Measurements from ENCODE around the gene ITCH. TPM values are rescaled to one million over a fixed set of nuclear protein-coding genes. Genes with fewer than 3 reads are reported as not detected.
"Not testable (repeated sequence)": the region's sequence is repeated elsewhere in the genome, so short reads cannot be mapped to it uniquely, and the experiment has no call there.

Gene ITCH
- total RNA-seq, 2 experiments from 2014 or later: 52.1 to 59.9 TPM

- Mint-ChIP-seq H3K36me3 (ENCODE audit: low read depth) (no peaks in the 10 kb centered on the region), H3K9me3 (ENCODE audit: insufficient read depth) (no peaks in the 10 kb centered on the region), H3K4me3 (no peak overlapping the region), H3K27ac (no peak overlapping the region), H3K27me3 (ENCODE audit: low read depth) (no peaks in the 10 kb centered on the region), H3K4me1 (ENCODE audit: low read depth) (no peaks in the 10 kb centered on the region)
- no peak for ATAC-seq
- ChIA-PET CTCF (no interaction called here), POLR2A (no interaction called here)
- no peak for DNase-seq
Measured at GRCh38 chr20:34331838-34332237, 31.2 kb upstream of the ITCH start.

- Mint-ChIP-seq H3K27ac (no peak overlapping the region), H3K4me1 (ENCODE audit: low read depth) (no peaks in the 10 kb centered on the region)
- CTCF ChIA-PET: interaction anchor here (4.1 kb wide), 1 partner anchor 19 kb away, joined by 21 read pairs; no protein-coding TSS in a partner anchor
Measured at GRCh38 chr20:34332262-34332920, 30.7 kb upstream of the ITCH start.

GRCh38 chr20:34333786-34334185, 29.3 kb upstream of the ITCH start:
- DNase-seq (no peak), ATAC-seq (no peak)
- no peaks in the 10 kb centered on the region for H3K36me3 Mint-ChIP-seq (ENCODE audit: low read depth)
- no peaks in the 10 kb centered on the region for H3K27me3 Mint-ChIP-seq (ENCODE audit: low read depth)
- CTCF ChIA-PET: interaction anchor here (4.1 kb wide), 1 partner anchor 21 kb away, joined by 21 read pairs; no protein-coding TSS in a partner anchor
- H3K9me3 Mint-ChIP-seq (ENCODE audit: insufficient read depth): no peaks in the 10 kb centered on the region
- H3K4me1 Mint-ChIP-seq (ENCODE audit: low read depth): peaks cover 3% of the 10 kb centered on the region
- H3K27ac Mint-ChIP-seq: no peak overlapping the region
- POLR2A ChIA-PET: no interaction called here
- no peak overlapping the region for H3K4me3 Mint-ChIP-seq

More at GRCh38 chr20:34332262-34332920, 30.7 kb upstream of the ITCH start:
- Mint-ChIP-seq H3K27me3 (ENCODE audit: low read depth) (no peaks in the 10 kb centered on the region), H3K9me3 (ENCODE audit: insufficient read depth) (no peaks in the 10 kb centered on the region), H3K36me3 (ENCODE audit: low read depth) (no peaks in the 10 kb centered on the region), H3K4me3 (no peak overlapping the region)
- no peak for DNase-seq
- POLR2A ChIA-PET: interaction anchor here (0.6 kb wide), 1 partner anchor 183 kb away, joined by 5 read pairs; no protein-coding TSS in a partner anchor
- ATAC-seq: no peak

- no peak for ATAC-seq
- H3K9me3 Mint-ChIP-seq (ENCODE audit: insufficient read depth): no peaks in the 10 kb centered on the region
- CTCF ChIA-PET: interaction anchor here (4.1 kb wide), 1 partner anchor 22 kb away, joined by 21 read pairs; no protein-coding TSS in a partner anchor
Measured at GRCh38 chr20:34334654-34335407, 28.2 kb upstream of the ITCH start.

GRCh38 chr20:34337544-34337943, 25.5 kb upstream of the ITCH start:
- H3K9me3 Mint-ChIP-seq (ENCODE audit: insufficient read depth): no peaks in the 10 kb centered on the region
- no peaks in the 10 kb centered on the region for H3K36me3 Mint-ChIP-seq (ENCODE audit: low read depth)
- H3K4me3 Mint-ChIP-seq: no peak overlapping the region
- H3K27ac Mint-ChIP-seq: no peak overlapping the region
- ATAC-seq: no peak
- ChIA-PET CTCF (interaction anchor here (0.9 to 1.2 kb wide), 4 partner anchors 11 to 186 kb away, joined by 3 to 4 read pairs (median 4); no protein-coding TSS in a partner anchor), POLR2A (interaction anchor here (0.6 to 1.2 kb wide), 2 partner anchors 26 to 658 kb away, joined by 3 to 5 read pairs; partner anchors contain the start of gene ITCH)
- DNase-seq: no peak
- no peaks in the 10 kb centered on the region for H3K27me3 Mint-ChIP-seq (ENCODE audit: low read depth)
- H3K4me1 Mint-ChIP-seq (ENCODE audit: low read depth): peaks cover 3% of the 10 kb centered on the region

More at GRCh38 chr20:34334654-34335407, 28.2 kb upstream of the ITCH start:
- Mint-ChIP-seq H3K4me1 (ENCODE audit: low read depth) (peaks cover 3% of the 10 kb centered on the region), H3K36me3 (ENCODE audit: low read depth) (no peaks in the 10 kb centered on the region), H3K27ac (no peak overlapping the region), H3K27me3 (ENCODE audit: low read depth) (no peaks in the 10 kb centered on the region), H3K4me3 (no peak overlapping the region)
- POLR2A ChIA-PET: no interaction called here
- no peak for DNase-seq

GRCh38 chr20:34337982-34338726, 24.9 kb upstream of the ITCH start:
- Mint-ChIP-seq H3K27ac (no peak overlapping the region), H3K4me3 (no peak overlapping the region), H3K4me1 (ENCODE audit: low read depth) (peaks cover 3% of the 10 kb centered on the region), H3K27me3 (ENCODE audit: low read depth) (no peaks in the 10 kb centered on the region), H3K36me3 (ENCODE audit: low read depth) (no peaks in the 10 kb centered on the region), H3K9me3 (ENCODE audit: insufficient read depth) (no peaks in the 10 kb centered on the region)
- ATAC-seq (no peak), DNase-seq (no peak)
- ChIA-PET CTCF (interaction anchor here (1.1 kb wide), 1 partner anchor 25 kb away, joined by 4 read pairs; no protein-coding TSS in a partner anchor), POLR2A (no interaction called here)

GRCh38 chr20:34340726-34341125, 22.3 kb upstream of the ITCH start:
- H3K27me3 Mint-ChIP-seq (ENCODE audit: low read depth); H3K27ac Mint-ChIP-seq; H3K9me3 Mint-ChIP-seq (ENCODE audit: insufficient read depth); H3K36me3 Mint-ChIP-seq (ENCODE audit: low read depth); POLR2A ChIA-PET; H3K4me3 Mint-ChIP-seq; CTCF ChIA-PET; DNase-seq; H3K4me1 Mint-ChIP-seq (ENCODE audit: low read depth); ATAC-seq: not testable (repeated sequence)

- H3K36me3 Mint-ChIP-seq (ENCODE audit: low read depth); H3K27me3 Mint-ChIP-seq (ENCODE audit: low read depth); H3K9me3 Mint-ChIP-seq (ENCODE audit: insufficient read depth); H3K27ac Mint-ChIP-seq; ATAC-seq; H3K4me3 Mint-ChIP-seq; H3K4me1 Mint-ChIP-seq (ENCODE audit: low read depth); CTCF ChIA-PET; DNase-seq: not testable (repeated sequence)
- POLR2A ChIA-PET: interaction anchor here (0.6 kb wide), 1 partner anchor 64 kb away, joined by 7 read pairs; no protein-coding TSS in a partner anchor
Measured at GRCh38 chr20:34341199-34341598, 21.9 kb upstream of the ITCH start.

GRCh38 chr20:34343458-34344211, 19.4 kb upstream of the ITCH start:
- no peaks in the 10 kb centered on the region for H3K9me3 Mint-ChIP-seq (ENCODE audit: insufficient read depth)
- H3K4me1 Mint-ChIP-seq (ENCODE audit: low read depth): no peaks in the 10 kb centered on the region
- no peak overlapping the region for H3K4me3 Mint-ChIP-seq
- ATAC-seq: no peak
- CTCF ChIA-PET: interaction anchor here (2.8 kb wide), 1 partner anchor 31 kb away, joined by 11 read pairs; no protein-coding TSS in a partner anchor
- no peaks in the 10 kb centered on the region for H3K27me3 Mint-ChIP-seq (ENCODE audit: low read depth)
- DNase-seq: no peak
- POLR2A ChIA-PET: interaction anchor here (0.6 kb wide), 1 partner anchor 12 kb away, joined by 4 read pairs; no protein-coding TSS in a partner anchor
- H3K36me3 Mint-ChIP-seq (ENCODE audit: low read depth): no peaks in the 10 kb centered on the region
- no peak overlapping the region for H3K27ac Mint-ChIP-seq

GRCh38 chr20:34344238-34344637, 18.8 kb upstream of the ITCH start:
- H3K9me3 Mint-ChIP-seq (ENCODE audit: insufficient read depth): no peaks in the 10 kb centered on the region
- ATAC-seq (no peak), DNase-seq (no peak)
- H3K4me1 Mint-ChIP-seq (ENCODE audit: low read depth): no peaks in the 10 kb centered on the region
- H3K36me3 Mint-ChIP-seq (ENCODE audit: low read depth): no peaks in the 10 kb centered on the region
- ChIA-PET POLR2A (interaction anchor here (0.6 kb wide), 1 partner anchor 12 kb away, joined by 4 read pairs; no protein-coding TSS in a partner anchor), CTCF (interaction anchor here (2.8 kb wide), 1 partner anchor 31 kb away, joined by 11 read pairs; no protein-coding TSS in a partner anchor)
- no peaks in the 10 kb centered on the region for H3K27me3 Mint-ChIP-seq (ENCODE audit: low read depth)
- no peak overlapping the region for H3K4me3 Mint-ChIP-seq
- H3K27ac Mint-ChIP-seq: no peak overlapping the region

- ATAC-seq: no peak
- POLR2A ChIA-PET: no interaction called here
- CTCF ChIA-PET: interaction anchor here (2.8 kb wide), 1 partner anchor 33 kb away, joined by 11 read pairs; no protein-coding TSS in a partner anchor
Measured at GRCh38 chr20:34345402-34345736, 17.7 kb upstream of the ITCH start.

More at GRCh38 chr20:34345402-34345736, 17.7 kb upstream of the ITCH start:
- Mint-ChIP-seq H3K27ac (no peak overlapping the region), H3K4me1 (ENCODE audit: low read depth) (peaks cover 8% of the 10 kb centered on the region), H3K9me3 (ENCODE audit: insufficient read depth) (no peaks in the 10 kb centered on the region), H3K27me3 (ENCODE audit: low read depth) (no peaks in the 10 kb centered on the region), H3K4me3 (no peak overlapping the region), H3K36me3 (ENCODE audit: low read depth) (no peaks in the 10 kb centered on the region)
- DNase-seq: no peak

Data from activated CD8-positive, alpha-beta T cell treated with anti-CD3 and anti-CD28 coated beads, Interleukin-2, amount 10 ng/mL, durations not matched to agents 7 days and 5 days (primary cell).